ENCODE data around the gene ITPK1.

ITPK1 gene

DNA sequence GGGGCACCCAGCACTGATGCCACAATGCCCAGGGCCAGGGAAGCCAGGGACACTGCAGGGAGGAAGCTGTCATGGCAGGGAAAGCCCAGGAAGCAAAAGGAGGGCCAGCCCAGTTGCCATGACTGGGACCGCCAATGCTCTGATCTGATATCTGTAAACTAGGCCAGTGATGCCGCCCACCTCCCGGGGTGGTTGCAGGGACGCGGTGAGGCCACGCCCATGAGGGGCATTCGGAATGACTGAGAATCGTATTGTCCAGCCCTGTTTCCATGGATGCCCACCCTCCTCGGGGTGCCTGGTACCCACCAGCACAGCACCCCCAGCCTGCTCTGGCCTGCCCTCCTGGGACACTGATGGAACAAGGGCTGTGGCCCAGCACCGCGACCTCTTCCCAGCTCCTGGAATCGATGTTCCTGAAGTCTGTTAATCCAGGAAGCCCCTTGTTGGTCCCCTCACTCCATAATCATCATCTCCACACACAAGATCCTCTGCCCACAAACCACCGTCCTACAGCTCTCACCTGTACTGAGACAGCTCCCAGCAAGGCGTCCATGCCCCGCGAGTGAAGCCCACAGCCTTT lies 144.0 kb downstream of the ITPK1 start:
- H3K4ac ChIP-seq (ENCODE audit: low read depth in 1 of 2, low read length in 2 of 2), result no peak overlapping the region
- no peak overlapping the region for H3K4me3 ChIP-seq (ENCODE audit: insufficient read depth in 1 of 2, low read depth in 1 of 2, low read length in 2 of 2)
- H2BK15ac ChIP-seq (ENCODE audit: low read depth, poor library complexity, severe bottlenecking), result no peak overlapping the region
- no peak overlapping the region for H2AK5ac ChIP-seq (ENCODE audit: low read length, severe bottlenecking)
- H2AFZ ChIP-seq (ENCODE audit: low read depth, low read length), result no peak overlapping the region
- H2BK120ac ChIP-seq (ENCODE audit: low read depth, low read length), result no peak overlapping the region
- H3K9ac ChIP-seq (ENCODE audit: low read length), result peak overlapping the region; percentile 3
- H4K91ac ChIP-seq (ENCODE audit: low read length), result no peak overlapping the region
- 89% methylated on average over 16 of the region's 16 CpGs for WGBS
- peaks cover 6% of the 10 kb centered on the region for H3K4me1 ChIP-seq (ENCODE audit: control insufficient read depth, insufficient read depth, low read depth, low read length)
- H3K18ac ChIP-seq (ENCODE audit: low read depth in 1 of 2, low read length in 2 of 2), result no peak overlapping the region
- H3K27me3 ChIP-seq (ENCODE audit: control insufficient read depth in 1 of 2, insufficient read depth in 1 of 2, low read length in 2 of 2), result no peaks in the 10 kb centered on the region
- peaks cover 14% of the 10 kb centered on the region for H3K9me3 ChIP-seq (ENCODE audit: control insufficient read depth, low read length)
- H3K23ac ChIP-seq (ENCODE audit: low read length in 2 of 2), result no peak overlapping the region
- H2BK12ac ChIP-seq (ENCODE audit: low read length in 2 of 2), result no peak overlapping the region
- H4K8ac ChIP-seq (ENCODE audit: low read length), result no peak overlapping the region
- peaks cover 2 to 8% of the 10 kb centered on the region in 2 experiments for H3K36me3 ChIP-seq (ENCODE audit: control insufficient read depth in 1 of 2, insufficient read depth in 2 of 2, low read depth in 1 of 2, low read length in 2 of 2)
- H3K27ac ChIP-seq (ENCODE audit: low read length, poor library complexity, severe bottlenecking), result no peak overlapping the region
- no peak overlapping the region for H3K14ac ChIP-seq (ENCODE audit: low read length in 2 of 2)
- H3K79me1 ChIP-seq (replicated peaks; ENCODE audit: low read length, poor library complexity, severe bottlenecking), result peaks cover 2% of the 10 kb centered on the region
- no peak for DNase-seq
- H2BK5ac ChIP-seq (ENCODE audit: low read depth, low read length, poor library complexity, severe bottlenecking), result no peak overlapping the region
- no peak overlapping the region for H3K4me2 ChIP-seq (ENCODE audit: low read length, poor library complexity, severe bottlenecking)

DNA sequence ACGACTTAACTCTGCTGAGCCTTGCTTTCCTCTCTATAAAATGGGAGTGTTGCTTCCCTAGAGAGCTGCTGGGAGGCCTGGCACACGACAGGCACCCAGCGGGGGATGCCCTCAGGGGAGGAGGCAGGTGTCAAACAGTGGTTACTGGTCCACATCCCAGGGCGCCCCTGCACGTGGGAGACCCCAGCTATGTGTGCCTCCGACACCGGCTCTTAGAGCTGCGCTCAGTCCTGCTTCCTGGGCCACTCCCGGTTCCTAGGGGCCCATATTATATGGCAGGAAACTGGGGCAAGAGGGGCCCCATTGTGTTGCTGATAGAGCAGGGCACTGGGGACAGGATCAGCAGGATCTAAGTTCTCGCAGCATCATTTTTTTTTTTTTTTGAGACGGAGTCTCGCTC lies 145.5 kb downstream of the ITPK1 start:
- H3K4me2 ChIP-seq (ENCODE audit: low read length, poor library complexity, severe bottlenecking), result no peak overlapping the region
- peaks cover 2% of the 10 kb centered on the region for H3K9me3 ChIP-seq (ENCODE audit: control insufficient read depth, low read length)
- H2BK12ac ChIP-seq (ENCODE audit: low read length in 2 of 2), result no peak overlapping the region
- no peak overlapping the region for H3K4me3 ChIP-seq (ENCODE audit: insufficient read depth in 1 of 2, low read depth in 1 of 2, low read length in 2 of 2)
- no peak overlapping the region for H4K8ac ChIP-seq (ENCODE audit: low read length)
- no peak overlapping the region for H3K9ac ChIP-seq (ENCODE audit: low read length)
- peaks cover 0 to 7% of the 10 kb centered on the region in 2 experiments for H3K36me3 ChIP-seq (ENCODE audit: control insufficient read depth in 1 of 2, insufficient read depth in 2 of 2, low read depth in 1 of 2, low read length in 2 of 2)
- no peak overlapping the region for H3K14ac ChIP-seq (ENCODE audit: low read length in 2 of 2)
- H3K18ac ChIP-seq (ENCODE audit: low read depth in 1 of 2, low read length in 2 of 2), result no peak overlapping the region
- H4K91ac ChIP-seq (ENCODE audit: low read length), result no peak overlapping the region
- no peak overlapping the region for H2AK5ac ChIP-seq (ENCODE audit: low read length, severe bottlenecking)
- H3K27me3 ChIP-seq (ENCODE audit: control insufficient read depth in 1 of 2, insufficient read depth in 1 of 2, low read length in 2 of 2), result no peaks in the 10 kb centered on the region
- H2BK15ac ChIP-seq (ENCODE audit: low read depth, poor library complexity, severe bottlenecking), result no peak overlapping the region
- WGBS, result 87% methylated on average over 11 of the region's 12 CpGs
- H3K79me1 ChIP-seq (replicated peaks; ENCODE audit: low read length, poor library complexity, severe bottlenecking), result peaks cover 2% of the 10 kb centered on the region
- no peak overlapping the region for H2BK120ac ChIP-seq (ENCODE audit: low read depth, low read length)
- no peak overlapping the region for H3K4ac ChIP-seq (ENCODE audit: low read depth in 1 of 2, low read length in 2 of 2)
- no peak overlapping the region for H3K23ac ChIP-seq (ENCODE audit: low read length in 2 of 2)
- H3K27ac ChIP-seq (ENCODE audit: low read length, poor library complexity, severe bottlenecking), result no peak overlapping the region
- H2BK5ac ChIP-seq (ENCODE audit: low read depth, low read length, poor library complexity, severe bottlenecking), result no peak overlapping the region
- peaks cover 6% of the 10 kb centered on the region for H3K4me1 ChIP-seq (ENCODE audit: control insufficient read depth, insufficient read depth, low read depth, low read length)
- DNase-seq, result no peak
- no peak overlapping the region for H2AFZ ChIP-seq (ENCODE audit: low read depth, low read length)

DNA sequence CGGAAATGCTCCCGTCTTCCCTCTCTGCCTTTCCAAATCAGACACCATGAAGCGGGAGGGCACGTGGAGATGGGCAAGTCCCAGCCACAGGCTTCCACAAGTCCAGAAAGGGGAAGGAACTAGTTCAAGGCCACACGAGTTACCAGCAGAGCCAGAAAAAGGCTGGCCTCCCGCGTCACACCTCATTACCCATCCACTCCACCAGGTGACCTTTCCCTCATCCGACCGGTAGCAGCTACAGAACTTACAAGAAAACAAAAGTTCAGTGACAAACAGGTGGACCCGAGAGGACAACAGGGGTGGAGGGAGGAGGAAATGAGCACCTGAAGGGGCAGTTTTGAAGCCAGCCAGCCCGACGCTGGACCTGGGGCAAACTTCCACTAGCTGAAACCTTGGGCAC lies 145.9 kb downstream of the ITPK1 start:
- DNase-seq, result no peak
- Histone ChIP-seq H3K27ac (ENCODE audit: low read length, poor library complexity, severe bottlenecking) (no peak overlapping the region), H3K14ac (ENCODE audit: low read length in 2 of 2) (no peak overlapping the region), H3K36me3 (ENCODE audit: control insufficient read depth in 1 of 2, insufficient read depth in 2 of 2, low read depth in 1 of 2, low read length in 2 of 2) (peaks cover 0 to 3% of the 10 kb centered on the region in 2 experiments), H2AK5ac (ENCODE audit: low read length, severe bottlenecking) (no peak overlapping the region), H2AFZ (ENCODE audit: low read depth, low read length) (no peak overlapping the region), H3K4me1 (ENCODE audit: control insufficient read depth, insufficient read depth, low read depth, low read length) (peaks cover 7% of the 10 kb centered on the region), H2BK15ac (ENCODE audit: low read depth, poor library complexity, severe bottlenecking) (no peak overlapping the region), H3K4me3 (ENCODE audit: insufficient read depth in 1 of 2, low read depth in 1 of 2, low read length in 2 of 2) (no peak overlapping the region), H2BK12ac (ENCODE audit: low read length in 2 of 2) (no peak overlapping the region), H3K9me3 (ENCODE audit: control insufficient read depth, low read length) (no peaks in the 10 kb centered on the region), H3K4ac (ENCODE audit: low read depth in 1 of 2, low read length in 2 of 2) (no peak overlapping the region), H3K4me2 (ENCODE audit: low read length, poor library complexity, severe bottlenecking) (no peak overlapping the region), H3K23ac (ENCODE audit: low read length in 2 of 2) (no peak overlapping the region), H2BK5ac (ENCODE audit: low read depth, low read length, poor library complexity, severe bottlenecking) (no peak overlapping the region), H3K27me3 (ENCODE audit: control insufficient read depth in 1 of 2, insufficient read depth in 1 of 2, low read length in 2 of 2) (no peaks in the 10 kb centered on the region), H3K18ac (ENCODE audit: low read depth in 1 of 2, low read length in 2 of 2) (no peak overlapping the region), H3K79me1 (replicated peaks; ENCODE audit: low read length, poor library complexity, severe bottlenecking) (peaks cover 3% of the 10 kb centered on the region), H3K9ac (ENCODE audit: low read length) (no peak overlapping the region), H4K8ac (ENCODE audit: low read length) (no peak overlapping the region), H4K91ac (ENCODE audit: low read length) (no peak overlapping the region), H2BK120ac (ENCODE audit: low read depth, low read length) (no peak overlapping the region)
- 89% methylated on average over 9 of the region's 12 CpGs for WGBS

DNA sequence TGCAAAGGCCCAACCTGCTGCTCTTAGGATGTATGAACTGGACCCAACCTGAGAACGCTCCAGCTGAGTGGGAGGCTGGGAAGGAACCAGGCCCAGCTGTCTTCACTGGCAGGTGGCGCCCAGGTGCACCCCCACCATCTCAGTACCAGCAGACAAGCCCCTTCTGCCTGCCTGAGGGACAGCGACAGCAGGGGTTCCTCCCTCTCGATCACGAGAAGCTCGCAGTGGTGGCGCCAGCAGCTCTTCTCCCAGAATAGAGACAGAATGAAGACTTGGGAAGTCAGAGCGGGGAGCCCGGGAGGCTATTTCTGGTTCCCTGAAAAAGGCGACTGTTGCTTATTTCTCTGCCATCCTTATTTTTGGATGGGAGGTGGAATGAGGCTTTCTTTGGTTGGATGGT lies 146.3 kb downstream of the ITPK1 start:
- Histone ChIP-seq H2BK15ac (ENCODE audit: low read depth, poor library complexity, severe bottlenecking) (no peak overlapping the region), H3K18ac (ENCODE audit: low read depth in 1 of 2, low read length in 2 of 2) (no peak overlapping the region), H3K14ac (ENCODE audit: low read length in 2 of 2) (no peak overlapping the region), H3K4me2 (ENCODE audit: low read length, poor library complexity, severe bottlenecking) (no peak overlapping the region), H3K79me1 (replicated peaks; ENCODE audit: low read length, poor library complexity, severe bottlenecking) (peaks cover 3% of the 10 kb centered on the region), H3K27ac (ENCODE audit: low read length, poor library complexity, severe bottlenecking) (no peak overlapping the region), H2BK5ac (ENCODE audit: low read depth, low read length, poor library complexity, severe bottlenecking) (no peak overlapping the region), H2BK120ac (ENCODE audit: low read depth, low read length) (no peak overlapping the region), H2BK12ac (ENCODE audit: low read length in 2 of 2) (no peak overlapping the region), H3K23ac (ENCODE audit: low read length in 2 of 2) (no peak overlapping the region), H3K9ac (ENCODE audit: low read length) (no peak overlapping the region), H3K4me1 (ENCODE audit: control insufficient read depth, insufficient read depth, low read depth, low read length) (peaks cover 8% of the 10 kb centered on the region), H4K8ac (ENCODE audit: low read length) (no peak overlapping the region), H4K91ac (ENCODE audit: low read length) (no peak overlapping the region), H3K9me3 (ENCODE audit: control insufficient read depth, low read length) (no peaks in the 10 kb centered on the region), H2AK5ac (ENCODE audit: low read length, severe bottlenecking) (no peak overlapping the region), H3K4ac (ENCODE audit: low read depth in 1 of 2, low read length in 2 of 2) (no peak overlapping the region), H3K36me3 (ENCODE audit: control insufficient read depth in 1 of 2, insufficient read depth in 2 of 2, low read depth in 1 of 2, low read length in 2 of 2) (no peaks in the 10 kb centered on the region), H3K27me3 (ENCODE audit: control insufficient read depth in 1 of 2, insufficient read depth in 1 of 2, low read length in 2 of 2) (no peaks in the 10 kb centered on the region), H2AFZ (ENCODE audit: low read depth, low read length) (no peak overlapping the region), H3K4me3 (ENCODE audit: insufficient read depth in 1 of 2, low read depth in 1 of 2, low read length in 2 of 2) (no peak overlapping the region)
- DNase-seq, result no peak
- WGBS, result 93% methylated on average over 10 of the region's 10 CpGs

Measured in mesenchymal stem cell (in vitro differentiated cells and primary cell).